Globus pallidus (tissue), 1 donor: ENCODE data around the gene MYD88.
A peak's percentile ranks its signal among the peaks of the same experiment; 100 is the strongest.

Experiments used
- DNase-seq: peaks from one replicate; pipeline ENCODE4 v3.0.0-alpha.2; 2015; ENCODE audit warnings: low spot score

The MYD88 gene

GRCh38 chr3:38138349-38139190, at the start of gene MYD88:
TSS of gene MYD88 (plus strand) at chr3:38138661. CDS start at chr3:38138701, 40 bp downstream.
- peak; percentile 51 for DNase-seq

GRCh38 chr3:38089163-38089562, 49.3 kb upstream of the MYD88 start:
- DNase-seq = no peak

GRCh38 chr3:38090453-38090852, 48.0 kb upstream of the MYD88 start:
- DNase-seq = no peak

GRCh38 chr3:38094999-38095398, 43.5 kb upstream of the MYD88 start:
- DNase-seq = no peak

GRCh38 chr3:38095669-38096483, 42.6 kb upstream of the MYD88 start:
- DNase-seq = no peak

- DNase-seq = no peak
Observed at GRCh38 chr3:38097446-38098375, 40.8 kb upstream of the MYD88 start.

GRCh38 chr3:38098376-38098723, 40.1 kb upstream of the MYD88 start:
- DNase-seq = no peak

- DNase-seq = no peak
Observed at GRCh38 chr3:38099518-38099917, 38.9 kb upstream of the MYD88 start.

GRCh38 chr3:38100498-38100897, 38.0 kb upstream of the MYD88 start:
- DNase-seq = no peak

- no peak for DNase-seq
Observed at GRCh38 chr3:38101811-38102443, 36.5 kb upstream of the MYD88 start.

- no peak for DNase-seq
Observed at GRCh38 chr3:38102444-38102814, 36.0 kb upstream of the MYD88 start.

- DNase-seq = no peak
Observed at GRCh38 chr3:38105525-38105924, 32.9 kb upstream of the MYD88 start.

- DNase-seq = no peak
Observed at GRCh38 chr3:38107911-38108648, 30.4 kb upstream of the MYD88 start.

- no peak for DNase-seq
Observed at GRCh38 chr3:38108649-38109579, 29.5 kb upstream of the MYD88 start.

GRCh38 chr3:38109580-38110313, 28.7 kb upstream of the MYD88 start:
- DNase-seq = no peak

- no peak for DNase-seq
Observed at GRCh38 chr3:38110314-38111050, 28.0 kb upstream of the MYD88 start.

- DNase-seq = no peak
Observed at GRCh38 chr3:38111201-38111600, 27.3 kb upstream of the MYD88 start.

- DNase-seq = no peak
Observed at GRCh38 chr3:38111696-38112377, 26.6 kb upstream of the MYD88 start.
